Astrocyte of the spinal cord (primary cell): ENCODE results near the gene GRK4.
A peak's percentile ranks its signal among the peaks of the same experiment; 100 is the strongest.

Experiments
- DNase-seq: peaks from one replicate; pipeline ENCODE4 v3.0.0; 2011; ENCODE audit warnings: low read depth, low spot score
- H3K4me3 ChIP-seq: 2 replicates; pipeline ENCODE4 v1.5.1; 2011; ENCODE audit warnings: low read depth, mild to moderate bottlenecking, low read length, moderate library complexity
- in situ Hi-C: cut with HindIII; loops from 2 replicates; pipeline ENCODE4 v1.10.0; 2017; ENCODE audit warnings: low sequenced_read_pairs
- TF ChIP-seq, protein P1 (sequence below): IDR thresholded peaks from 2 replicates; pipeline ENCODE4 v1.5.1; 2012; ENCODE audit warnings: low read depth, mild to moderate bottlenecking, low read length, inconsistent platforms

The GRK4 gene

DNA sequence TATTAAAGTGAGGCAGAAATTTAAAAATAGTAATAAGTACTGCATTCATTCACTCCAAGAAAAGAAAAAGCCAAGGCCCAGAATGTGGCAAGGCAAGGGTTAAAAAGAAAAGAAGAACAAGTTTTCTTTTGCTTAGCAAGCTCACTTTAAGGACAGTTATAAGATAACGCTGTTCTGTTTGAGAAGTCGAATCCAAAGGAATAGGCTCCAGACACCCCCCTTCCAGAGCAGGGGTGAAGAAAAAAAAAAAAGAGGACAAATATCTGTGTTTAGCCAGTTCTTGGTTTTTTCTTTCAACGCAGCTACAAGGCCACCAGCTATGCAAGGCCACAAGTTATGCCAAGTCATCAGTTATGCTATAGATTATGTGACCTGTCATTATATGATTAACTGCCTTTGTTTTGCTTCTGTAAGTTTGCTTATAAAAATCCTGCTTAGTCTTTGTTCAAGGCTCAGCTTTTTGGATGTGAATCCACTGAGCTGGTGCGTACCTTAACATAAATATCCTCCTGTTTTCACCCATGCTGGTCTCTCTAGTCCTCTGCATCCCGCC lies 1.4 kb downstream of the GRK4 start:
- TF ChIP-seq, protein P1, sequence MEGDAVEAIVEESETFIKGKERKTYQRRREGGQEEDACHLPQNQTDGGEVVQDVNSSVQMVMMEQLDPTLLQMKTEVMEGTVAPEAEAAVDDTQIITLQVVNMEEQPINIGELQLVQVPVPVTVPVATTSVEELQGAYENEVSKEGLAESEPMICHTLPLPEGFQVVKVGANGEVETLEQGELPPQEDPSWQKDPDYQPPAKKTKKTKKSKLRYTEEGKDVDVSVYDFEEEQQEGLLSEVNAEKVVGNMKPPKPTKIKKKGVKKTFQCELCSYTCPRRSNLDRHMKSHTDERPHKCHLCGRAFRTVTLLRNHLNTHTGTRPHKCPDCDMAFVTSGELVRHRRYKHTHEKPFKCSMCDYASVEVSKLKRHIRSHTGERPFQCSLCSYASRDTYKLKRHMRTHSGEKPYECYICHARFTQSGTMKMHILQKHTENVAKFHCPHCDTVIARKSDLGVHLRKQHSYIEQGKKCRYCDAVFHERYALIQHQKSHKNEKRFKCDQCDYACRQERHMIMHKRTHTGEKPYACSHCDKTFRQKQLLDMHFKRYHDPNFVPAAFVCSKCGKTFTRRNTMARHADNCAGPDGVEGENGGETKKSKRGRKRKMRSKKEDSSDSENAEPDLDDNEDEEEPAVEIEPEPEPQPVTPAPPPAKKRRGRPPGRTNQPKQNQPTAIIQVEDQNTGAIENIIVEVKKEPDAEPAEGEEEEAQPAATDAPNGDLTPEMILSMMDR, result no peak
- no peak for DNase-seq
- in situ Hi-C loops, result no loop called here
- H3K4me3 ChIP-seq, result peak overlapping the region; percentile 90

DNA sequence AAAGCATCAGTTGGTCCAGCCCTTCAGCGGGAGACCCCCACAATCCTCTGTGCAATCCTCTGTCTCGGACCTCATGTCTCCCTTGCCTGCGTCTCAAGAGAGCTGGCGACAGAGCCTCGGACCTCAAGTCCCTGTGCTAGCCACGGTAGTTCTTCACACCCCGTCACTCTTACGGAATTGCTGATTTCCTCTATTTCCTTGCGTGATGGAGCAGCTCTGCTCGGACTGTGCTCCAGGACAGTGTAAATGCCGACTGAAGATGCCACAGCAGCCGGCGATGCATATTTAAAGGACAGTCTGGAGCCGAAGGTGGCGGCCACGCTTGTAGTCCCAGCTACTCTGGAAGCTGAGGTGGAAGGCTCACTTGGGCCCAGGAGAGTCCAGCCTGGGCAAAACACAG lies 1.9 kb downstream of the GRK4 start:
- in situ Hi-C loops, result no loop called here
- TF ChIP-seq, protein P1, result no peak
- no peak overlapping the region for H3K4me3 ChIP-seq
- no peak for DNase-seq

DNA sequence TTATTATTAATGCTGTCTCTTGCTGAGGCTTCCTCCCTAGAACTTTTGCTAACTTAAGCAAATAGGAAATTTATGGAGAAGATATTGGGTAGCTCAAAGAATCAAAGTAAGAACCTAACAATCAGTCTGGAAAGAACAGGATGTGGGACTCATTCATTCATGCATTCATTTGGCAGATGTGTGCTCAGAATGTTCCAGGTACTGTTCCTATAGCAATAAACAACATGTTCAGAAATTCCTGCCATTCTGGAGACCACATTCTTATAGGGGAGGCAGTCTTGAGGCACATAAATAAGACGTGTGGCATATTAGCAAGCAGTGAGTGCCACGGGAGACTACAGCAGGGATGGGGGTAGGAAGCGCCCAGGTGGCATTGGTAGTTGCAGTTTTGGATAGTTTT lies 5.0 kb downstream of the GRK4 start:
- H3K4me3 ChIP-seq, result no peak overlapping the region
- DNase-seq, result no peak
- in situ Hi-C loops, result no loop called here
- TF ChIP-seq, protein P1, result no peak

DNA sequence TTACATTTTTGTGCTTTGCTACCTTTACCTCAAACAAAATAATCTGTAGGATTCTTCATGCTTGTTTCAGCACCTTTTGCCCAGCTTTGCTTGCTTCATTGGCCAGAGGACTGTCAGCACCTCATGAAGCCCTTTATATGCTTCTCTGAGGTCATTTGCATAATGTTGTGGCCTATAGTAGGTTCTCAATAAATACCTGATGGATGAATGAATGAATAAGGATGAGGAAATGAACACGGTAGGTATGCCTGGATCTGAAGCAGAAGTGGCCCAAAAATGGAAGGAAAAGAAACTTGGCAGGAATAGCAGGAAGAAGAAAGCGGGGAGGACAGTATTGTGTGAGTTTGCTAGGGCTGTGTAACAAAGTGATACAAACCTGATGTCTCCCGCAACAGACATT lies 7.9 kb downstream of the GRK4 start:
- no peak for DNase-seq
- H3K4me3 ChIP-seq, result no peak overlapping the region
- in situ Hi-C loops, result no loop called here
- TF ChIP-seq, protein P1, result no peak

DNA sequence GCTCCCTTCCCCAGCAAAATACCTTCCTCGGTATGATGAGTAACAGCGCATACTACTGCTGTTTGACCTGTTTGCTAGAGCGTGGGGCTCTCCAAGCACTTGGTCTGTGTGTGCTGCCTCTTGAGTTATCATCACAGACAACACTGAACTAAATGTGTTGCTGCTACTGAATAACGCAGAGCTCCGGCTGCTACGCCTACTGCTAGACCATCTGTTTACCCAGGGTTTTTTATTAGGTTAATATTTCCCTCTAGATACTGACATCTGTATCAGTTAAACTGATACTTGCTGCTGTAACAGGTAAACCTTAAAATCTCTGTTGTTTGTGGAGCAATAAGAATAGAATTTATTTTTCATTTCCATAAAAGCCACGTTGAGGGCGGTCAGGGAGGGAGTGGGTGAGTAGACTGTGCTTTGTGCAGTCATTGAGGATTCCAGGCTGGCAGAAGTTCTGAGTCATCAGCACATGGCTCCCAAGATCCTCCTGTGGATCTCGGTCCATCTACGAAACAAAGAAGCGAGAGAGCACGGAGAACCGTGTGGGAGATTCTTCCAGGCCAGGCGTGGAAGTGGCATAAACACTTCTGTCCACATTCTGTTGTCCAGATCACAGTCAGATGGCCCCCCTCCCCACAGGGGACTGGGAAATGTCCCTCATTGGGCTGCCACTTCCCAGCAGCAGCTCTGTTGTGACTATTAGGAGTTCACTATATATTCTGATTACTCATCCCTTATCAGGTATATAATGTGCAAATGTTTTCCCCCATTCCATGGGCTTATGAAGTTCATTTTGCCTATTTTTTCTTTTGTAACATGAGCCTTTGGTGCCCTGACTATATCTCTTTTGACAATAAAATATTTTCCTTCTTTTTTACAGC lies 14.1 kb downstream of the GRK4 start:
- DNase-seq, result peak; percentile 42
- TF ChIP-seq, protein P1, result no peak
- in situ Hi-C loops, result no loop called here
- no peak overlapping the region for H3K4me3 ChIP-seq

DNA sequence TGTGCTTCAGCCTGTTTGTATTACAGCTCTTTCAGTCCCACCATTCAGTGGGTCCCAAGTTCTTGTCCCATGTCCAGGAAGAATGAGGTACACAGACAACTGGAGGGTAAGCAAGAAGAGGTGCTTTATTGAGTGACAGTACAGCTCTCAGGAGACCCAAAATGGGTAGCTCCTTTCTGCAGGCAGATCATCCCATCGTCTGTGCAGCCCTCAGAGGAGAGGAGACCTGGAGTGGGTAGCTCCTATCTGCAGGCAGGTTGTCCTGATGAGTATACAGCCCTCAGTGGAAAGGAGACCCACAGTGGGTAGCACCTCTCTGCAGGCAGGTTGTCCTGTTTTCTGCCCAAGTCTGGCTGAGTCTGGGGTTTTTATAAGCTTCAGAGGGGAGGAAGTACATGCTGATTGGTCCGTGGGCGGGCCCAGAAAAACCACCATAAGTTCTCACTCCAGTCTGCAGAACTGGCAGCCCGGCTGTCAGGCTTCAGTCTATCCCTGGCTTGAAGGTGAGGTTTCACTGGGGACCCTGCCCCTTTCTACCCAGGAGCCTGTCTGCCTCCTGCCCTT lies 18.0 kb downstream of the GRK4 start:
- H3K4me3 ChIP-seq, result no peak overlapping the region
- TF ChIP-seq, protein P1, result no peak
- no peak for DNase-seq
- in situ Hi-C loops, result no loop called here
